ENCODE data around the gene KIAA1217. TPM values are rescaled to one million over a fixed set of nuclear protein-coding genes. Genes with fewer than 3 reads are reported as not detected.
A peak's percentile ranks its signal among the peaks of the same experiment; 100 is the strongest.

Gene KIAA1217
- total RNA-seq, 1 experiment from 2014 or later: 48.3 TPM

- no TSS peak for BruUV-seq (replicated peaks)
Measured at GRCh38 chr10:24242562-24242961, 33.6 kb downstream of the KIAA1217 start.

GRCh38 chr10:24246365-24246764, 37.4 kb downstream of the KIAA1217 start:
- no peak overlapping the region for H3K4me3 Mint-ChIP-seq (ENCODE audit: unreplicated experiment)
- H3K27ac Mint-ChIP-seq (ENCODE audit: low read depth, unreplicated experiment): no peak overlapping the region
- peaks cover 19% of the 10 kb centered on the region for H3K4me1 Mint-ChIP-seq (ENCODE audit: insufficient read depth, unreplicated experiment)
- BruUV-seq (replicated peaks): no TSS peak
- intact Hi-C loops (cut with micrococcal nuclease): loop anchor here (10.0 kb wide), 1 partner anchor 268 kb away; no protein-coding TSS in a partner anchor
- H3K36me3 Mint-ChIP-seq (ENCODE audit: insufficient read depth, unreplicated experiment): no peaks in the 10 kb centered on the region
- DNase-seq (ENCODE audit: unreplicated experiment): no peak
- no peak for TF ChIP-seq CTCF (IDR thresholded peaks at IDR 0.05; ENCODE audit: unreplicated experiment)
- POLR2A ChIA-PET: interaction anchor here (0.6 kb wide), 1 partner anchor 37 kb away, joined by 3 read pairs; no protein-coding TSS in a partner anchor
- CTCF ChIA-PET: no interaction called here
- no peaks in the 10 kb centered on the region for H3K9me3 Mint-ChIP-seq (ENCODE audit: unreplicated experiment)
- H3K27me3 Mint-ChIP-seq (ENCODE audit: insufficient read depth, unreplicated experiment): no peaks in the 10 kb centered on the region

More at GRCh38 chr10:24242562-24242961, 33.6 kb downstream of the KIAA1217 start:
- Mint-ChIP-seq H3K36me3 (ENCODE audit: insufficient read depth, unreplicated experiment) (no peaks in the 10 kb centered on the region), H3K27me3 (ENCODE audit: insufficient read depth, unreplicated experiment) (peaks cover 7% of the 10 kb centered on the region), H3K4me3 (ENCODE audit: unreplicated experiment) (no peak overlapping the region), H3K9me3 (ENCODE audit: unreplicated experiment) (no peaks in the 10 kb centered on the region), H3K4me1 (ENCODE audit: insufficient read depth, unreplicated experiment) (peaks cover 22% of the 10 kb centered on the region), H3K27ac (ENCODE audit: low read depth, unreplicated experiment) (no peak overlapping the region)
- POLR2A ChIA-PET: interaction anchor here (0.8 kb wide), 1 partner anchor 11 kb away, joined by 3 read pairs; no protein-coding TSS in a partner anchor
- TF ChIP-seq CTCF (IDR thresholded peaks at IDR 0.05; ENCODE audit: unreplicated experiment): no peak
- no peak for DNase-seq (ENCODE audit: unreplicated experiment)
- CTCF ChIA-PET: interaction anchor here (0.9 kb wide), 1 partner anchor 117 kb away, joined by 4 read pairs; no protein-coding TSS in a partner anchor
- intact Hi-C loops (cut with micrococcal nuclease): loop anchor here (10.0 kb wide), 1 partner anchor 272 kb away; no protein-coding TSS in a partner anchor

- Mint-ChIP-seq H3K4me3 (ENCODE audit: unreplicated experiment) (no peak overlapping the region), H3K27me3 (ENCODE audit: insufficient read depth, unreplicated experiment) (no peaks in the 10 kb centered on the region), H3K4me1 (ENCODE audit: insufficient read depth, unreplicated experiment) (peaks cover 24% of the 10 kb centered on the region), H3K36me3 (ENCODE audit: insufficient read depth, unreplicated experiment) (no peaks in the 10 kb centered on the region), H3K9me3 (ENCODE audit: unreplicated experiment) (no peaks in the 10 kb centered on the region), H3K27ac (ENCODE audit: low read depth, unreplicated experiment) (peak overlapping the region; percentile 63)
- TF ChIP-seq CTCF (IDR thresholded peaks at IDR 0.05; ENCODE audit: unreplicated experiment): no peak
- no TSS peak for BruUV-seq (replicated peaks)
- POLR2A ChIA-PET: interaction anchor here (0.9 to 1.0 kb wide), 3 partner anchors 8 to 114 kb away, joined by 3 to 4 read pairs (median 3); no protein-coding TSS in a partner anchor
- CTCF ChIA-PET: interaction anchor here (0.6 to 1.2 kb wide), 4 partner anchors 33 to 950 kb away, joined by 3 to 5 read pairs (median 3); no protein-coding TSS in a partner anchor
- no peak for DNase-seq (ENCODE audit: unreplicated experiment)
- intact Hi-C loops (cut with micrococcal nuclease): loop anchor here (10.0 kb wide), 1 partner anchor 267 kb away; no protein-coding TSS in a partner anchor
Measured at GRCh38 chr10:24247841-24248240, 38.9 kb downstream of the KIAA1217 start.

GRCh38 chr10:24249829-24250415, 41.0 kb downstream of the KIAA1217 start:
- no TSS peak for BruUV-seq (replicated peaks)
- peak; percentile 90 for DNase-seq (ENCODE audit: unreplicated experiment)
- no peaks in the 10 kb centered on the region for H3K27me3 Mint-ChIP-seq (ENCODE audit: insufficient read depth, unreplicated experiment)
- H3K9me3 Mint-ChIP-seq (ENCODE audit: unreplicated experiment): no peaks in the 10 kb centered on the region
- H3K4me3 Mint-ChIP-seq (ENCODE audit: unreplicated experiment): peak overlapping the region; percentile 28
- peaks cover 32% of the 10 kb centered on the region for H3K4me1 Mint-ChIP-seq (ENCODE audit: insufficient read depth, unreplicated experiment)
- peak overlapping the region; percentile 91 for H3K27ac Mint-ChIP-seq (ENCODE audit: low read depth, unreplicated experiment)
- H3K36me3 Mint-ChIP-seq (ENCODE audit: insufficient read depth, unreplicated experiment): no peaks in the 10 kb centered on the region
- CTCF ChIA-PET: interaction anchor here (0.6 to 1.4 kb wide), 5 partner anchors 38 to 369 kb away, joined by 4 to 5 read pairs (median 4); no protein-coding TSS in a partner anchor
- intact Hi-C loops (cut with micrococcal nuclease): loop anchor here (1.0 to 10.0 kb wide), 3 partner anchors 65 to 265 kb away; no protein-coding TSS in a partner anchor
- POLR2A ChIA-PET: interaction anchor here (0.8 to 2.0 kb wide), 11 partner anchors 10 to 218 kb away, joined by 3 to 31 read pairs (median 3); partner anchors contain the start of gene KIAA1217
- TF ChIP-seq CTCF (IDR thresholded peaks at IDR 0.05; ENCODE audit: unreplicated experiment): no peak
